ENCODE data around the gene CCDC152. TPM values are rescaled to one million over a fixed set of nuclear protein-coding genes. Genes with fewer than 3 reads are reported as not detected.

The CCDC152 gene
- total and polyA plus RNA-seq, 2 of the 13 experiments (the other 11 are each of a cell fraction or from before 2014, with no cell fraction given) = 0.20 to 0.36 TPM

- TF ChIP-seq ZNF567 (CRISPR knock-in tag; IDR thresholded peaks at IDR 0.05; ENCODE audit: borderline replicate concordance) = 0 out of 2 replicates have a peak, but pooled peaks have one; percentile 46
- TF ChIP-seq ZBTB10 (CRISPR knock-in tag; IDR thresholded peaks at IDR 0.05; ENCODE audit: borderline replicate concordance) = no peak
- peak; percentile 44; the same call in 1 of the 2 replicates for TF ChIP-seq PITX1 (CRISPR knock-in tag; IDR thresholded peaks at IDR 0.05)
- TF ChIP-seq JUND (CRISPR knock-in tag; IDR thresholded peaks at IDR 0.05) = 0 out of 2 replicates have a peak, but pooled peaks have one; percentile 18
- TF ChIP-seq ZNF547 (CRISPR knock-in tag; IDR thresholded peaks at IDR 0.05) = no peak
- no peak for TF ChIP-seq KLF9 (CRISPR knock-in tag; IDR thresholded peaks at IDR 0.05; ENCODE audit: low read depth)
- TF ChIP-seq ZNF562 (CRISPR knock-in tag; IDR thresholded peaks at IDR 0.05; ENCODE audit: borderline replicate concordance) = no peak
- TF ChIP-seq ZKSCAN8 (CRISPR knock-in tag; IDR thresholded peaks at IDR 0.05; ENCODE audit: borderline replicate concordance) = no peak
- no peak for TF ChIP-seq THAP9 (CRISPR knock-in tag; IDR thresholded peaks at IDR 0.05; ENCODE audit: borderline replicate concordance)
- no peak for TF ChIP-seq ZNF839 (CRISPR knock-in tag; IDR thresholded peaks at IDR 0.05; ENCODE audit: borderline replicate concordance)
- TF ChIP-seq DRAP1 (CRISPR knock-in tag; IDR thresholded peaks at IDR 0.05) = peak; percentile 90
- no peak for TF ChIP-seq ZNF362 (CRISPR knock-in tag; IDR thresholded peaks at IDR 0.05; ENCODE audit: borderline replicate concordance)
- TF ChIP-seq MED13 (CRISPR knock-in tag; IDR thresholded peaks at IDR 0.05) = no peak
- TF ChIP-seq ZNF230 (CRISPR knock-in tag; IDR thresholded peaks at IDR 0.05) = no peak
- no peak for TF ChIP-seq GRHL1 (CRISPR knock-in tag; conservative IDR thresholded peaks at IDR 0.05)
- TF ChIP-seq ZNF501 (CRISPR knock-in tag; IDR thresholded peaks at IDR 0.05) = peak; percentile 68; the same call in 1 of the 2 replicates
- peak; percentile 32; the same call in 1 of the 2 replicates for TF ChIP-seq ZNF292 (CRISPR knock-in tag; IDR thresholded peaks at IDR 0.05; ENCODE audit: borderline replicate concordance, low read depth)
- no peak for TF ChIP-seq SP140L (CRISPR knock-in tag; IDR thresholded peaks at IDR 0.05; ENCODE audit: borderline replicate concordance)
- no peak for TF ChIP-seq ZNF256 (CRISPR knock-in tag; conservative IDR thresholded peaks at IDR 0.05)
- peak; percentile 21; the same call in 1 of the 2 replicates for TF ChIP-seq CEBPG (CRISPR knock-in tag; IDR thresholded peaks at IDR 0.05)
Measured at GRCh38 chr5:42825422-42826148, 69.0 kb downstream of the CCDC152 start (continued).

All from HepG2 (cell line).